UCSD-AML1 (cell line): ENCODE measurements around the gene ITPR1.

ENCODE experiments used
- DNase-seq: peaks from one replicate; lab custom pipeline; 2025; ENCODE audit not compliant: unreplicated experiment; lab: John Stamatoyannopoulos, UW

Gene ITPR1

DNA sequence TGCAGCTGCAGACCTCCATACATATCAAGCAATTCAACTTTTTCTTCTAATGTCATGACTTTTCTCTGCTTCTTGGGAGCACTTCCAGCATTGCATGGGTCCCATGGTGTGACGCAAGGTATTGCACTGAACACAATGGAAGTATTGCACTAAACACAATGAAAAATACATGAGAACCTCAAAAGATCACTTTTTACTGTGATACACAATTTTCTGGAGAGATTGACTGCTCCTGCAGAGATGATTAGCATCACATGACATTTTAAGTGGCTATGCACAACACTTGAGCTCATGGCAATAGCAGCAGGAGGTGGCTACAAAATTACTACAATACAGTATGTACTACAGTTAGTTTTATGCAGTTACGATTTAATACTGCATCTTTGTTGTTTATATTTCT, 372.6 kb downstream of the ITPR1 start:
- DNase-seq = no peak

GRCh38 chr3:4866866-4867265, 373.7 kb downstream of the ITPR1 start:
- DNase-seq = no peak

DNA sequence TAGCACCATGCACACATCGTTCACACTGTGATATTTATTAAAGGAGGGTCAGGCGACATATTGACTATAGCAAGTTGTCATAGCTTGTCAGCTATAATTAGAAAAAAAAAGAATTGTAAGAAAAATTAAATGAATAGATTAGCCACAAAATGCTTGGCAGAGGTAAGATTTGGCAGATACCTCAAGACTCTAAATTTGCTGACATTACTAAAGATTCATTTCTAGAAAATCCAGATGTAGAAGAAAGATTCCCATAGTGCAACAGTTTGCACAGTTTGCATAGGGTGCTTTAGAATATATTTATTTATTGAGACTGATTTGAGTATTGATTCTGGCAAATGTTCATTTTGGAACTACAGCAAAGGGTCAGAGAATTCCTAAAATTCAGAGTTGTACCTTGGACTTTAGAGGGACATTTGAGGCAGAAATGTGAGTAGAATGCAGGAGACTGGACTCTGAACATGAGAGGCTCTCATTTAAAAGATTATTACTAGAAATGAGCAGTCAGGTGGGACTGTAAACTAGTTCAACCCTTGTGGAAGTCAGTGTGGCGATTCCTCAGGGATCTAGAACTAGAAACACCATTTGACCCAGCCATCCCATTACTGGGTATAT, 384.1 kb downstream of the ITPR1 start:
- no peak for DNase-seq

- no peak for DNase-seq
Observed at GRCh38 chr3:4880850-4881249, 387.7 kb downstream of the ITPR1 start.

GRCh38 chr3:4882548-4882947, 389.4 kb downstream of the ITPR1 start:
- DNase-seq = no peak

GRCh38 chr3:4883011-4883410, 389.9 kb downstream of the ITPR1 start:
- no peak for DNase-seq

DNA sequence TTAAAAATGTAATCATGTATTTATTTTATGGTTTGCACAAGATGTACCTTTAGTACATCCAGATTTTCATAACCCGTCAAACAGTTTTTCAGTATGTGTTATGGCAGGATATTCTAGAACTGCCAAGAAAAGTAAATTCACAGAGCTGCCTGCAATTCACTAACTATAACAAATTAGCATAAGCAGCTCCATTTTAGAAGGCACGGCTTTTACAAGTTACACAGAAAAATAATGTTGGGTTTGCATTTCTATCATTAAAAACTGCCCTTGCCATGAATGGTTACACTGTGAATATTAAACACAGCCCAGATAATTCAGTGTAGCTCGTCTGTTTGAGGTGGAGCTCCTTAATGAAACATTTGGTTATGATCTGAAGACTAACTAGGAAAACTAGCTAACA, 391.7 kb downstream of the ITPR1 start:
- no peak for DNase-seq

GRCh38 chr3:4885316-4885715, 392.2 kb downstream of the ITPR1 start:
- DNase-seq = no peak

DNA sequence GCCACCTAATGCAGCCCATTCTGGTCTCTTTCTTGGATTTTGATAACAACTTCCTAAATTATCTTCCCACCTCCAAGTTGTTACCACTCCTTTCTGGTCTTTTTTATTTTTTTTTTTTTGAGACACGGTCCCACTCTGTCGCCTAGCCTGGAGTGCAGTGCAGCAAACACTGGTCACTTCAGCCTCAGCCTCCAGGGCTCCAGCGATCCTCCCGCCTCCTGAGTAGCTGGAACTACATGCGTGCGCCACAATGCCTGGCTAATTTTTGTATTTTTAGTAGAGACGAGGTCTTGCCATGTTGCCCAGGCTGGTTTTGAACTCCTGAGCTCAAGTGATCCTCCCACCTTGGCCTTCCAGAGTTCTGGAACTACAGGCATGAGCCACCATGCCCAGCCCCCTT, 393.3 kb downstream of the ITPR1 start:
- DNase-seq = no peak

- no peak for DNase-seq
Observed at GRCh38 chr3:4887177-4887576, 394.0 kb downstream of the ITPR1 start.

DNA sequence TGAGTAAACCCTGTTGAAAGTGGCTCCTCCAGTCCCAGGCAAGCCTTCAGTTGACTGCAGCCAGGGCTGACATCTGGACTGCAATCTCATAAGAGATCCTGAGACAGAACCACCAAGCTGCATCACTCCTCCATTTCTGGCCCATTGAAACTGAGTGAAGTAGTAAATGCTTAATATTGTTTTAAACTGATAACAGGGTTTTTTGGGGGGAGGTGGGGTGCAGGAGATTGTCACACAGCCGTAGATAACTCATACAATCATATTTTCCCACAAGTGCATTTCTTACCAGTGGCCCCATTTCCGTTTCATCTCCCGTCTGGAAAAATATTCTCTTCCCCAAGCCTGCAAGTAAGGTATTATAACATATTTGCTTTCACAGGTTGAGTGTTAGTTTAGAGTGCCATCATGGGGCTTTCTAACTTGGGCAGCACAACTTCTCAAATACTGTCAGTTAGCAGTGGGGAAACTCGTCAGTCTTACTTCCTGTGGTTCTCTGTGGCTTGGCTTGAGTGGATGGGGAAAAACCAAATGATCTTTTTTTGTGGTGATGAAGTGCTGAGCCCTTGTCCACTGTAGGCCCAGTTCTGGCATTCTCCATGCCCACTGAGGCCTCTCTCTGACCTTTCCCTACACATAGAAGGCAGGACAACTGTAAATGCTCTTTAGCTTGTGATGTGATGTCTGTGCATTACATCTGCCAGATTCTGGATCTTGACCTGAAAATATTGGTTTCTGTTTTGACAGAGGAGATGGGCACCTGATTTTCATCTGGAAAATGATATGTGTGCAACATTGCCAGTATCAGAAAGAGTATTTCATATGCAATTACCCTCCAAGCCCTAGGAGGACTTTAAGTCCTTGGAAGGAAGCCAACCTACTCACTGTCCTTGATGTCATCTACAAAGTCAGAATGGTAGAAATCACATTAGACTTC, 396.0 kb downstream of the ITPR1 start:
- DNase-seq = peak; percentile 24

DNA sequence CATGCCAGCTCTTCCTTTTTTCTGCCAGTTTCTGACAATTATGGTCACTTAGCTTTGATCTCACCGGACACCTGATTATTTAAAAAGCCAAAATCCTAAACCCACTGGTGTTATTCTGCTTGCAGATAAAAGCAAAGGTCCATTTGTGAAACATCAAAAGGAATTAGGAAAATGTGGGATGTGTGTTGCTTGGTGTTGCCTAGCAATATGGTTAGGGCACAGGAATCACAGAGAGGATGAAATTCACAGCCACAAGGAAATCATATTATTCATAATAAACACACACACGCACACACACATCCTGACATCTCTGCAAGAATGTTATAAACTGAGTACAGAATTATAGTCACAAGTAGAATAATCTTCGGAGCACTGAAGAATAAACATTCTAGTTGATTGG, 396.7 kb downstream of the ITPR1 start:
- no peak for DNase-seq

DNA sequence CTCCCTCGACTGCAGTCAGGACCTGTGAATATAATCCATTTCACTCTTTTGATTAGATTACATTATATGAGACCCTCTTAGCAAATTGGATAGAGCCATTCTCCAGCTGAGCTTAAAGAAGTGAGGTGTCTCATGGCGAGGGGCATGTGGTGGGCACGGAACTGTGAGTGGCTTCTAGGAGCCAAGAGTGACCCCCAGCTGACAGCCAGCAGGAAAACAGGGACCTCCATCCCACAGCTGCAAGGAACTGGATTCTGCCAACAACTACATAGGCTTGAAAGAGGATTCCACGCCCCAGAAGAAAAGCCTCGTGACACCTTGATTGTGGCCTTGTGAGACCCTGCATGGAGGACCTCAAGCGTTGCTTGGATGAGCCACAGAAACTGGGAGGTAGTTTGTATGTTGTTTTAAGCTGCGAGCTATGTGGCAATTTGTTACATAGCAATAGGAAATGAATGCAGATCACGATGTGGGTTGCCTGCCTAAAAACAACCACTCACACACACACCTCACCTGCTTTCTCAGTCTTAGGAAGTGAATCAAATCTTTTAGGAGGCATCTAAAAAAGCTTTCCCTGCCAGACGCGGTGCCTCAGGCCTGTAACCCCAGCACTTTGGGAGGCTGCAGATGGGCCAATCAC, 401.9 kb downstream of the ITPR1 start:
- DNase-seq = no peak

DNA sequence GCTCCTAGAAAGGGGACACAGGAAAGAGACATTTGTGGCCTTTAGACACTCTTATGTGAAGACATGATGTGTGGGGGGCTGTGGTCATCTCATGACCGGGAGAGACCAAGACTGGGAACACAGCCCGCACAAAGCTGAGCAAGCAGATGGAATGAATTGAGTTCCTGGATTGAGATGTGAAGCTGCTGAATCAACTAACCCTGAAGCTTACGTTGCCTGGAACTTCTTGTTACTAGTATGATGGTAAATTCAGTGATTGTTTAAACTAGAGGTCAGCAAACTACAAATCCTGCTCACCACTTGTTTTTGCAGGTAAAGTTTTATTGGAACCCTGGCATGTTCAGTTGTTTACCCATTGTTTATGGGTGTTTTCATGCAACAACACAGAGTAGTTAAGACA, 402.7 kb downstream of the ITPR1 start:
- DNase-seq = no peak
